CD4-positive, alpha-beta memory T cell (primary cell): ENCODE results near the gene COLEC12. TPM values are rescaled to one million over a fixed set of nuclear protein-coding genes. Genes with fewer than 3 reads are reported as not detected.

Experiments
- CTCF ChIA-PET: fragments of 350-600 bp; sonication (Branson Sonifier 250); formaldehyde crosslinking; loops from one replicate; lab custom pipeline; 2021; ENCODE audit warnings: inconsistent platforms; ENCODE audit not compliant: partially characterized antibody; lab: Charles Lee
- POLR2A ChIA-PET: fragments of 350-600 bp; sonication (Branson Sonifier 250); formaldehyde crosslinking; loops from one replicate; lab custom pipeline; 2021; ENCODE audit not compliant: partially characterized antibody; lab: Charles Lee
- DNase-seq, 5 donors: peaks; one replicate each; pipeline versions ENCODE4 v3.0.0 to v3.0.0-alpha.2; 2020 to 2022; ENCODE audit warnings: mixed read lengths in 1 of 5
- H3K27ac ChIP-seq: one replicate; pipeline ENCODE4 v1.7.0; 2013; ENCODE audit warnings: low read depth, low read length
- H3K27me3 ChIP-seq: 2 replicates; pipeline ENCODE4 v1.7.0; 2013; ENCODE audit warnings: mild to moderate bottlenecking, low read length, moderate library complexity; ENCODE audit not compliant: insufficient read depth
- H3K36me3 ChIP-seq: 2 replicates; pipeline ENCODE4 v1.7.0; 2013; ENCODE audit warnings: mild to moderate bottlenecking, low read length, moderate library complexity; ENCODE audit not compliant: insufficient read depth
- H3K4me1 ChIP-seq: 2 replicates; pipeline ENCODE4 v1.7.0; 2013; ENCODE audit warnings: mild to moderate bottlenecking, low read length, moderate library complexity; ENCODE audit not compliant: insufficient read depth
- H3K4me3 ChIP-seq, 2 donors: one replicate each; pipeline ENCODE4 v1.7.0; 2013; ENCODE audit warnings: low read length in 2 of 2, mild to moderate bottlenecking in 1 of 2
- H3K9me3 ChIP-seq, 2 donors: one replicate each; pipeline ENCODE4 v1.7.0; 2013; ENCODE audit warnings: low read length in 2 of 2, control low read depth in 1 of 2; ENCODE audit not compliant: control insufficient read depth in 1 of 2
- H3K27ac Mint-ChIP-seq, 7 donors: one replicate each; pipeline ENCODE4 v1.8.0; 2020 to 2021; ENCODE audit warnings: mixed read lengths in 7 of 7, mild to moderate bottlenecking in 6 of 7, inconsistent platforms in 3 of 7, moderate library complexity in 3 of 7
- H3K27me3 Mint-ChIP-seq, 2 donors: one replicate each; pipeline ENCODE4 v1.8.0; 2020 to 2021; ENCODE audit warnings: mixed read lengths in 2 of 2
- H3K36me3 Mint-ChIP-seq, 2 donors: one replicate each; pipeline ENCODE4 v1.8.0; 2020 to 2021; ENCODE audit warnings: mixed read lengths in 2 of 2, inconsistent platforms in 1 of 2, mild to moderate bottlenecking in 1 of 2
- H3K4me1 Mint-ChIP-seq, 4 donors: one replicate each; pipeline ENCODE4 v1.8.0; 2020 to 2021; ENCODE audit warnings: mixed read lengths in 4 of 4, mild to moderate bottlenecking in 1 of 4
- H3K4me3 Mint-ChIP-seq, 8 donors: one replicate each; pipeline ENCODE4 v1.8.0; 2020 to 2021; ENCODE audit warnings: mixed read lengths in 8 of 8, mild to moderate bottlenecking in 7 of 8, moderate library complexity in 6 of 8, inconsistent platforms in 3 of 8
- H3K9me3 Mint-ChIP-seq, 8 donors: one replicate each; pipeline ENCODE4 v1.8.0; 2020 to 2021; ENCODE audit warnings: mixed read lengths in 8 of 8, mild to moderate bottlenecking in 5 of 8, inconsistent platforms in 3 of 8, moderate library complexity in 1 of 8
- intact Hi-C: fragments of 100-400 bp; cut with micrococcal nuclease; formaldehyde crosslinking; loops from one replicate; pipeline ENCODE4 v1.15.1; 2023
- polyA plus RNA-seq, 2 donors: library from polyadenylated mRNA; unstranded; fragments of 300-500 nt; fragmentation: Illumina TruSeq; gene quantifications; one replicate each; pipeline ENCODE4 v1.2.3, GENCODE V29; 2021
- total RNA-seq, 2 experiments: library from RNA; stranded (reverse); gene quantifications; one replicate each; pipeline ENCODE4 v1.2.3, GENCODE V29; 2021

COLEC12 gene
- total and polyA plus RNA-seq, 4 experiments from 2014 or later: 0.17 to 0.28 TPM; not detected in 2

GRCh38 chr18:390741-391478 is 109.6 kb downstream of the COLEC12 start:
- H3K36me3 ChIP-seq: no peaks in the 10 kb centered on the region
- CTCF ChIA-PET: no interaction called here
- Mint-ChIP-seq H3K4me3 (no peak overlapping the region), H3K36me3 (no peaks in the 10 kb centered on the region), H3K27me3 (peaks cover 3 to 5% of the 10 kb centered on the region in 2 donors), H3K27ac (no peak overlapping the region), H3K4me1 (no peaks in the 10 kb centered on the region), H3K9me3 (no peaks in the 10 kb centered on the region)
- H3K9me3 ChIP-seq: no peaks in the 10 kb centered on the region
- POLR2A ChIA-PET: no interaction called here
- H3K4me3 ChIP-seq: no peak overlapping the region
- H3K27ac ChIP-seq: no peak overlapping the region
- intact Hi-C loops: no loop called here
- DNase-seq: no peak
- H3K27me3 ChIP-seq: peaks cover 4% of the 10 kb centered on the region
- H3K4me1 ChIP-seq: no peaks in the 10 kb centered on the region

GRCh38 chr18:389658-390357 is 110.7 kb downstream of the COLEC12 start:
- Histone ChIP-seq H3K4me3 (no peak overlapping the region), H3K27me3 (peaks cover 4% of the 10 kb centered on the region), H3K36me3 (no peaks in the 10 kb centered on the region), H3K9me3 (no peaks in the 10 kb centered on the region), H3K4me1 (no peaks in the 10 kb centered on the region), H3K27ac (no peak overlapping the region)
- ChIA-PET CTCF (no interaction called here), POLR2A (no interaction called here)
- no peak overlapping the region for H3K4me3 Mint-ChIP-seq
- H3K27me3 Mint-ChIP-seq: peaks cover 5 to 6% of the 10 kb centered on the region in 2 donors
- no peaks in the 10 kb centered on the region for H3K4me1 Mint-ChIP-seq
- intact Hi-C loops: no loop called here
- no peaks in the 10 kb centered on the region for H3K36me3 Mint-ChIP-seq
- no peak overlapping the region for H3K27ac Mint-ChIP-seq
- DNase-seq: no peak
- H3K9me3 Mint-ChIP-seq: no peaks in the 10 kb centered on the region

- intact Hi-C loops: no loop called here
- no peaks in the 10 kb centered on the region for H3K9me3 ChIP-seq
- peaks cover 4% of the 10 kb centered on the region for H3K27me3 ChIP-seq
- POLR2A ChIA-PET: no interaction called here
- no peak for DNase-seq
- no peaks in the 10 kb centered on the region for H3K4me1 Mint-ChIP-seq
- peaks cover 7 to 8% of the 10 kb centered on the region in 2 donors for H3K27me3 Mint-ChIP-seq
- no peak overlapping the region for H3K27ac Mint-ChIP-seq
- no peaks in the 10 kb centered on the region for H3K36me3 Mint-ChIP-seq
- no peaks in the 10 kb centered on the region for H3K36me3 ChIP-seq
- peaks cover 0 to 6% (median 0%) of the 10 kb centered on the region in 8 donors for H3K9me3 Mint-ChIP-seq
- H3K4me3 Mint-ChIP-seq: no peak overlapping the region
- no peak overlapping the region for H3K4me3 ChIP-seq
- no peaks in the 10 kb centered on the region for H3K4me1 ChIP-seq
- no peak overlapping the region for H3K27ac ChIP-seq
- CTCF ChIA-PET: no interaction called here
These were observed 112.3 kb downstream of the COLEC12 start for GRCh38 chr18:388200-388599.

- Mint-ChIP-seq H3K4me3 (no peak overlapping the region), H3K27me3 (peaks cover 7 to 8% of the 10 kb centered on the region in 2 donors), H3K4me1 (no peaks in the 10 kb centered on the region), H3K36me3 (no peaks in the 10 kb centered on the region), H3K9me3 (peaks cover 0 to 7% (median 0%) of the 10 kb centered on the region in 8 donors), H3K27ac (no peak overlapping the region)
- intact Hi-C loops: no loop called here
- H3K4me3 ChIP-seq: no peak overlapping the region
- no peak for DNase-seq
- ChIA-PET CTCF (no interaction called here), POLR2A (no interaction called here)
- H3K36me3 ChIP-seq: no peaks in the 10 kb centered on the region
- H3K9me3 ChIP-seq: no peaks in the 10 kb centered on the region
- H3K4me1 ChIP-seq: no peaks in the 10 kb centered on the region
- H3K27ac ChIP-seq: no peak overlapping the region
- peaks cover 4% of the 10 kb centered on the region for H3K27me3 ChIP-seq
These were observed 113.5 kb downstream of the COLEC12 start for GRCh38 chr18:386994-387393.

- Histone ChIP-seq H3K36me3 (no peaks in the 10 kb centered on the region), H3K4me3 (no peak overlapping the region), H3K27me3 (peaks cover 4% of the 10 kb centered on the region), H3K27ac (no peak overlapping the region), H3K4me1 (no peaks in the 10 kb centered on the region), H3K9me3 (no peaks in the 10 kb centered on the region)
- Mint-ChIP-seq H3K27ac (no peak overlapping the region), H3K9me3 (peaks cover 0 to 7% (median 1%) of the 10 kb centered on the region in 8 donors), H3K4me1 (no peaks in the 10 kb centered on the region), H3K36me3 (no peaks in the 10 kb centered on the region), H3K4me3 (no peak overlapping the region), H3K27me3 (peaks cover 7 to 11% of the 10 kb centered on the region in 2 donors)
- intact Hi-C loops: no loop called here
- ChIA-PET CTCF (no interaction called here), POLR2A (no interaction called here)
- DNase-seq: no peak
These were observed 115.6 kb downstream of the COLEC12 start for GRCh38 chr18:384897-385296.

- Histone ChIP-seq H3K4me1 (no peaks in the 10 kb centered on the region), H3K36me3 (no peaks in the 10 kb centered on the region), H3K27me3 (no peaks in the 10 kb centered on the region), H3K9me3 (no peaks in the 10 kb centered on the region), H3K4me3 (no peak overlapping the region), H3K27ac (no peak overlapping the region)
- Mint-ChIP-seq H3K4me3 (no peak overlapping the region), H3K9me3 (peaks cover 0 to 7% (median 1%) of the 10 kb centered on the region in 8 donors), H3K27me3 (peaks cover 6 to 13% of the 10 kb centered on the region in 2 donors), H3K4me1 (peaks cover 0 to 2% (median 1%) of the 10 kb centered on the region in 4 donors), H3K36me3 (no peaks in the 10 kb centered on the region), H3K27ac (no peak overlapping the region)
- intact Hi-C loops: no loop called here
- ChIA-PET CTCF (no interaction called here), POLR2A (no interaction called here)
- DNase-seq: no peak
These were observed 117.4 kb downstream of the COLEC12 start for GRCh38 chr18:383135-383534.

- POLR2A ChIA-PET: no interaction called here
- no peak for DNase-seq
- Histone ChIP-seq H3K9me3 (no peaks in the 10 kb centered on the region), H3K27ac (no peak overlapping the region), H3K4me1 (no peaks in the 10 kb centered on the region), H3K36me3 (no peaks in the 10 kb centered on the region), H3K4me3 (no peak overlapping the region), H3K27me3 (no peaks in the 10 kb centered on the region)
- Mint-ChIP-seq H3K36me3 (no peaks in the 10 kb centered on the region), H3K4me3 (no peak overlapping the region), H3K4me1 (peaks cover 0 to 2% (median 1%) of the 10 kb centered on the region in 4 donors), H3K27ac (no peak overlapping the region), H3K27me3 (peaks cover 6 to 13% of the 10 kb centered on the region in 2 donors), H3K9me3 (peaks cover 0 to 7% (median 1%) of the 10 kb centered on the region in 8 donors)
- intact Hi-C loops: no loop called here
- CTCF ChIA-PET: no interaction called here
These were observed 118.0 kb downstream of the COLEC12 start for GRCh38 chr18:382423-382984.
